ENCODE data around the gene C2CD3. TPM values are rescaled to one million over a fixed set of nuclear protein-coding genes. Genes with fewer than 3 reads are reported as not detected.
"Not testable (repeated sequence)": the region's sequence is repeated elsewhere in the genome, so short reads cannot be mapped to it uniquely, and the experiment has no call there.

C2CD3 gene
- polyA plus RNA-seq, 4 donors: 17.6 to 25.4 (median 22.2) TPM

DNA sequence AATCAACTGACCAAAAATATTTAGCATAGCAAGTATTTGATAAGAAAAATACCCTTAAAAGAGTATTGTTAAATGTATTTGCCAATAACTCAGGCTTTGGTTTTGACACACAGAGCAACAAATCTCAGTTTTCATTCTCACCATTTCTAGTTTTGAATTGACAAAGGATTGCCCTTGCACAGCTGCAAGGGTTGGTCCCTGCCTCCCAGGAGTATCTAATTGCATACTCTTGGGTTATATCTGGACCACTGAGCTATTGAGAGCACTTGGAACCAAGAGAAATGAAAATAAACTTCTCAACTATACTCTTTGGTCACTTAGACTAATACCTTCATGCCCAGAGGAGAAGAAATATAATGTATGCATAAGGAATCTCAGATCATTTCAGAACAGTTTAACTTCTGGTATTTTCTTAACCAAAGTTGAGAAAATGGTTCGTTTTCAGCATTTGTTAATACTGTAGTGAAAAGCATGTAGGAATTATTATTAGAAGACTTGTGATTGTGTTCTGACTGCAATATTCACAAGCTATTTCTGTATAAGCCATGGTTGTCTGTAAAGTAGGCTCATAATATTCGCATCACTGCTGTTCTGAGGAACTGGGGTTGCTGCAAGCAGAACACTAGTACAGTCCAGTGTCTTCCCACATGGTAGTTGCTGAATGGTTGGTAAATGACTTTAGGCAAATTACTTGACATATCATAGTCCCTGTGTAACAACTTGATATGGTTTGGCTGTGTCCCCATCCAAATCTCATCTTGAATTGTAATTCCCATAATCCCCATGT is 7.9 kb downstream of the C2CD3 start:
- no peak for DNase-seq (ENCODE audit: low read depth in 4 of 4, low spot score in 3 of 4)

DNA sequence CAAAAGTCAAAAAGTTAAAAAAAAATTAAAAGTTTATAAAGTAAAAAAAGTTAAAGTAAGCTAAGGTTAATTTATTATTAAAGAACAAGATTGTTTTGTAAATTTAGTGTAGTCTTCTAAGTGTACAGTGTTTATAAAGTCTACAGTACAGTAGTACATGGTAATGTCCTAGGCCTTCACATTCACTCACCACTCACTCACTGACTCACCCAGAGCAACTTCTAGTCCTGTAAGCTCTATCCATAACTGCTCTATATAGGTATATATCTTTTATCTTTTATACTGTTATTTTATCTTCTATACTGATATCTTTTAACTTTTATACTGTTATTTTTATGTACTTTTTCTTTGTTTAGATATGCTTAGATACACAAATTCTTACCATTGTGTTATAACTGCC is 11.2 kb downstream of the C2CD3 start:
- no peak for DNase-seq (ENCODE audit: low read depth in 4 of 4, low spot score in 3 of 4)

DNA sequence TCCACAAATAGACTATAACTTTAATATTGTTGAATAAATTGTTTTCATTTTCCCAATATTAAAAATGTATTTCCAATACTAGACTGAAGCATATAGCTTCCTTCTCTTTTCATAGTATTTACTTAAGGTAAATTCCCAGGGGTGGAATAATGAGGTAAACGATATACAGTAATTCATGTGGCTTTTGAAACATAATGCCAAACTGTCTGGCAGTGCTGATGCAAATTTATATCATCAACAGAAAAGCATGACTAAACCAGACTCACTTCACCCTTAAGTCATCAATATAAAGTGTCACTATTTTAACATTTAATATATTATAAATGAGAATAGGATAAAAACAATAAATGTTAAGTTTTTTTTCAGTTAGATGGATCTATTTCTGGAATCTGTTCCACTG is 13.6 kb downstream of the C2CD3 start:
- DNase-seq (ENCODE audit: low read depth in 4 of 4, low spot score in 3 of 4): no peak

DNA sequence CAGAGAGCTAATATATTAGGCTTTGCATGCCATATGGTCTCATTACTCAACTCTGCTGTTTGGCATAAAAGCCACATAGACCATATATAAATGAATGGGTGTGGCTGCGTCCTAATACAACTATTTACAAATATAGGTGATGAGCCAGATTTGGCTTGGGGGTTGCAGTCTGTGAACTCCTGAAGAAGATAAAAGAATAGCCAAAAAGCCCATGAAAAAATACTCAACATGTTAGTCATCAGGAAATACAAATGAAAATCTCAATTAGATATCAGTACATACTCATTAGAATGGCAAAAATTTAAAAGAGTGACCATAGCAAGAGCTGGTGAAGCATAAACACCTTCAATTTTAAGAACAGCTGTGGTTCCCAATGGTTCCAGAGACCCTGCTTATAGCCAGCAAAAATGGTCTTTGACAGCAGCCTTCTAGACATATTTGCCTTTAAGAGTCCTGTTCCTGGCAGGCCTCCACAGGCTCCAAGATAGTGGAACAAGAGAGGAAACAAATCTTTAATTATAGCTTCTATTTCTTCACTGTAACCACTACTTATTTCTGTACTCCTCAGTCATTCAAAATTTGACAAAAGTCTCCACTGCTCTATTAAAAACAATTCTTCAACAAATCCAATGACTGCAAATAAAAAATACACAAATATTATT is 16.1 kb downstream of the C2CD3 start:
- no peak for DNase-seq (ENCODE audit: low read depth in 4 of 4, low spot score in 3 of 4)

DNA sequence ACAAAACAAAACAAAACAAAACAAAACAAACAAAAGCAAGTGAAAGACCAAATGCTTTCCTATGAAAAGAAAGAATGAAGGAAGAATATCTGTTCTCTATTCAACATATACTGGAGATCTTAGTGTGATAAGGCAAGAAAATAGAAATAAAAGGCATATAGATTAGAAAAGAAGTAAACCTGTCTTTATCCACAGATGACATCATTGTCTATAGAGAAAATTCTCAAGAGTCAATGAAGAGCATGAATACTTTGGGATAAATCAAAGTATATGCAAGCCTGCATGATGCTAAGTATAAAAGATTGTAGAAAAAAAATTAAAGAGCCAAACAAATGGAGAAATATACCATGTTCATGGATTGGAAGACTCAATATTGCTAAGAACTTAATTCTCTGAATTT is 17.6 kb downstream of the C2CD3 start:
- no peak for DNase-seq (ENCODE audit: low read depth in 4 of 4, low spot score in 3 of 4)

DNA sequence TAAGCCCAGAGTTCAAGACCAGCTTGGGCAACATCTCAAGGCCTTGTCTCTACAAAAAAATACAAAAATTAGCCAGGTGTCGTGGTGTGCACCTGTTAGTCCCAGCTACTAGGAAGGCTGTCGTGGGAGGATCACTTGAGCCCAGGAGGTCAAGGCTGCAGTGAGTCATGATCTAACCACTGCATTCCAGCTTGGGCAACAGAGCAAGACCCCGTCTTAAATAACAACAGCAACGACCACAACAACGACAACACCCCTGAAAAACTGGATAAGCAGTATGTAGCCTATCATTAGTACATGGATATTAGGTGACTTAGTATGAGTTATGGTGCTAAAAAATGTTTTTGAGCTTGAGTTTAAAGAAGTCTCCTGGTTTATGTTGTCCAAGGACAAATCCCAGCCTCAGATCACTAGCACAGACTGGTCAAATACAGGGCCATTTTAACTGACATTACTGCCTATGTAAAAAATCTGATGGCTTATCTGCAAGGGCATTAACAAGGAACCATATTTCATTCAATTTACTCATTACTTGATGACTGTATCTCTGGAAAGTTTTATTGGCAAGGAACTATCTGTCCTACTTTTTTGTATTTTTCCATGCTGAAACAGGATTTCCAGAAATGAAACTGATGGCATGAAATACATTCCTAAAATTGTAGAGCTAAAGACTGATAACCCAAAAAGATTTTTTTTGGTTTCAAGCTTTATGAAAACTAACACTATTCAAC is 23.4 kb downstream of the C2CD3 start:
- DNase-seq (ENCODE audit: low read depth in 4 of 4, low spot score in 3 of 4): no peak

DNA sequence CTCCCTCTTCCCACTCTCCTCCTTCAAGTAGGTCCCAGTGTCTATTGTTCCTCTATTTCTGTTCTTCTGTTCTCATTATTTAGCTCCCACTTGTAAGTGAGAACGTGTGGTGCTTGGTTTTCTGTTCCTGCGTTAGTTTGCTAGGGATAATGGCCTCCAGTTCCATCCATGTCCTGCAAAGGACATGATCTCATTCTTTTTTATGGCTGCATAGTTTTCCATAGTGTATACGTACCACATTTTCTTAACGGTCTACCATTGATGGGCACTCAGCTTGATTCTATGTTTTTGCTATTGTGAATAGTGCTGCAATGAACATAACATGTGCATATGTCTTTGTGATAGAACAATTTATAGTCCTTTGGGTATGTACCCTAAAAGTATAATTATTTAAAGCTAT is 26.2 kb downstream of the C2CD3 start:
- DNase-seq (ENCODE audit: low read depth in 4 of 4, low spot score in 3 of 4): no peak

DNA sequence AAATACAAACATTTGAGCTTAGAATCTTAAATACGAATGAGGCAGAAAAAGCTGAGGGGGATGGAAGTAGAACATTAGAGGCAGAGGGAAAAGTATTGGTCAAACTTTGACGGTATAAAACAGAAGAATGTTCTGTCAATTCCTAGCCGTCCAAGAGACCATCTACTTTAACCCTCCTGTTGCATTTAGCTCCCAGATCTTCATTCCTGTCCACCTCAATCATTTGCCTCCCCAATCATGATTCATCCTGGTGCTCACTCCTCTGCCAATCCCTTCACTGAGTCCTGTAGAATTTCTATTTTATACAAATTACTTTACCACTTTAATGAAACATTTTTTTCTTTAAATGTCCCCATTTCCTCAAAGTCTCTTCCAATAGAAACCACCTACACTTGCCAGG is 28.2 kb downstream of the C2CD3 start:
- no peak for DNase-seq (ENCODE audit: low read depth in 4 of 4, low spot score in 3 of 4)

DNA sequence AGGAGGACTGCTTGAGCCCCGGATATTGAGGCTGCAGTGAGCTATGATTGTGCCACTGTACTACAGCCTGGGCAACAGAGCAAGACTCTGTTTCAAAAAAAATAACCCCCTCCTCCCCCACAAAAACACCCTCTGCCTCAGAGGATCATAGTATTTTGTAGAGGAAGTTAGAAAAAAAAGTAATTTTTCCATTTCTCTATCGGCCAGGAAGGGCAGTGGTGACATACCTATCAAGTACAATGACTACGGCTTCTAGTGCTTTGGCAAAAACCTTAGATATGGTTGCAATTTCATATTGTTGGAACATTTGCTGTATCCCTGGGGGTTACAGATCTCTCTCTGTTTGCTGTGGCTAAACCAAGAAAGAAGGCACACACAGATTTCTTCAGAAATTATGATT is 28.9 kb downstream of the C2CD3 start:
- no peak for DNase-seq (ENCODE audit: low read depth in 4 of 4, low spot score in 3 of 4)

DNA sequence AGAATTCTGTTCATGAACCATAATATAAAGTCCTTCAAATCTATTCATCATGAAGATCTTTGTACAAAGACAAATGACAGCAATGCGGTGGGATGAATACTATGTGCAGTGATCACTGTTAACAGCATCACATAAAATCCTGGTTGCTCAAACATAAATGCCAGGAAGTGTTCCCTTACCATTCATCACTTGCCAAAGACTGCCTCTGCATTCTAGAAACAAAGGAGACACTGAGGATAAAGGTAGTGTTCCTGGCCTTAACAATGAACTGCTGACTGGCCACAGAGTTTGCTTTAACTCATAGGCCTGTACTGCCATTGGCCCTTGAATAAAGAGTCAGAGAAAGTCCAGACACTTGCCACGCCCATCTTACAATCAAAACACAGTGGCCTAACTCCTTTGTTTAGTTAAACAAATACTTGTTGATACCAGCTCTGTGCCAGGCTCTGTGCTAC is 29.5 kb downstream of the C2CD3 start:
- no peak for DNase-seq (ENCODE audit: low read depth in 4 of 4, low spot score in 3 of 4)

DNA sequence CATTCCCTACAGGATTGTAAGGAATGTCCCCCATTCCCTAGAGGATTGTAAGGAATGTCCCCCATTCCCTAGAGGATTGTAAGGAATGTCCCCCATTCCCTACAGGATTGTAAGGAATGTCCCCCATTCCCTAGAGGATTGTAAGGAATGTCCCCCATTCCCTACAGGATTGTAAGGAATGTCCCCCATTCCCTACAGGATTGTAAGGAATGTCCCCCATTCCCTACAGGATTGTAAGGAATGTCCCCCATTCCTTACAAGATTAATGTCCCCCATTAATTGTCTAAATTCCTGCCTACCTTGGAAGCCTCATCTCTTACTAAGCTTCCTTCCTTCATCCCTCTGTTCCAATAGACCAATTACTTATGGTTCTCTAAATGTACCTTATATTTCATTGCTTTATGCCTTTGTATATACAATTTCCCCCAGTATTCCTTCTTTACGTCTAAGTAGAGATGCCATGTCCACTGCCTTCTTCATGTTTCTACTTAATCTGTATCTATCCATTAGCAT is 30.8 kb downstream of the C2CD3 start:
- DNase-seq (ENCODE audit: low read depth in 4 of 4, low spot score in 3 of 4): not testable (repeated sequence)

DNA sequence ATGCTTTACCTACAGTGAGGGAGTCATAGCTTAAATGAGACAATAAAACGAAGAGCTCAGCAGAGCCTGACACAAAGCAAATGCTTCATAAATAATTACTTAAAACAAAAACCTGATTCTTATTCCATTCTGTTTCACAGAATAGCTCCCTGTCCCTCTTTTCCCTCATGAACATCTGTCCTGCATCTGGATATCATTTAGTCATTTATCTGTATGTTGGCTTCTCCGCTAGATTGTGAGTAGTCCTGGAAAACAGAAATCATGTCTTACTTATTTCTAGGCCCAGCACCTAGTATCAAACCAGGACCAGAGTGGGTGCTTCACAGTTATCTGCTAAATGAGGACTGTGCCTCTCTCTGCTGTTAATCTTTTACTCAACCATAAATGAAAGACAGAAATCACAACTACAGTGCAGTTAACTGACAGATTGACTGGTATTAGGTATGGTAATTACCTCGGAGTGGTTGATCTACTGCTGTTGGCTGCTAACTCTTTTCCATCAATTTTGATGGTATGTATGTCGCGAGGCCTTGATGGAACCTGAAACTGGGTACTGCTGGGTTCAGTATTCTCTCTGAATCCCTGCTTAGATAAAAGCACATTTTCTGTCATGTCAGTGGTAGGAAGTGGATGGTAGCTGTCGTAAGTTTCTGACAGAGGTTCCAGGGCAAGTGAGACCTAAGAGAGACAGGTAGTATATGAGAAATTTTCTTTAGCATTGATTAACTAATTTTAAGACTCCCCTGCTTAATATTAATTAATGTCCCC is 31.5 kb downstream of the C2CD3 start:
- DNase-seq (ENCODE audit: low read depth in 4 of 4, low spot score in 3 of 4): no peak

DNA sequence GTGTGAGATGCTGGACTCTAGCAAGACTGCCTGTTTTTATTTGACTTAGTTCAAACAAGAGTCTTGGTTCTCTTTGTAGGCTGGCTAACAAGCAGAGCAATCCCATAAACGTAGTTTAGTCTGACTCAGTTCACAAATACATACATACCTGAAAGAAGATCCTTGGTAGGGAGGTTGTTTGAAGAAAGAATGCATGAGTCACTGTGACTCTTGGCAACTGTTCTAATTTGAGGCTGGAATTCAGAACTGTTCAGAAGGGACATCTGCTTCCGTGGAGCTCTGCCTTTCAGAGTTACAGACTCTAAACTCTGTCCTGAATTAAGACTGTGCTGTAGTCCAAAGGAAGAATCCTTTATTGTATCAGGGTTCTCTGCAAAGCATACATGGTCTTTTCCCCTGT is 32.2 kb downstream of the C2CD3 start:
- DNase-seq (ENCODE audit: low read depth in 4 of 4, low spot score in 3 of 4): no peak

DNA sequence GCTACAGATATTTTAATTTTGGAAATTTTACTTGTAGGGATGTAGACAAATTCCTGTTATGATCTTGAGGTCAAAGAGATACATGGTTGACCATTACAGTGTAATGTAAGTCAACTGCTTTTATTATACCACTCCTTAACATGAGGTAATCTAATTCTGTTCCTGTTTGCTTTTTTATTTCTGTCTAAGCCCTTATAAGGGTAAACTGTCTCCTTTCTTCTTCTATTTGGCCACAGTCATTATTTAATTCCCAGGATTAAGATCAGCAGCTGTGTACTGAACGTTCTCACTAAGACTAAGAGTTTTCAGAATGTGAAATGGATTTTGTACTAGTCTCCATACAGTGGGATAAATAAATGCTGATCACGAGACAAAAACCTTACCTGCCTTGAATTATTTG is 32.8 kb downstream of the C2CD3 start:
- DNase-seq (ENCODE audit: low read depth in 4 of 4, low spot score in 3 of 4): no peak

DNA sequence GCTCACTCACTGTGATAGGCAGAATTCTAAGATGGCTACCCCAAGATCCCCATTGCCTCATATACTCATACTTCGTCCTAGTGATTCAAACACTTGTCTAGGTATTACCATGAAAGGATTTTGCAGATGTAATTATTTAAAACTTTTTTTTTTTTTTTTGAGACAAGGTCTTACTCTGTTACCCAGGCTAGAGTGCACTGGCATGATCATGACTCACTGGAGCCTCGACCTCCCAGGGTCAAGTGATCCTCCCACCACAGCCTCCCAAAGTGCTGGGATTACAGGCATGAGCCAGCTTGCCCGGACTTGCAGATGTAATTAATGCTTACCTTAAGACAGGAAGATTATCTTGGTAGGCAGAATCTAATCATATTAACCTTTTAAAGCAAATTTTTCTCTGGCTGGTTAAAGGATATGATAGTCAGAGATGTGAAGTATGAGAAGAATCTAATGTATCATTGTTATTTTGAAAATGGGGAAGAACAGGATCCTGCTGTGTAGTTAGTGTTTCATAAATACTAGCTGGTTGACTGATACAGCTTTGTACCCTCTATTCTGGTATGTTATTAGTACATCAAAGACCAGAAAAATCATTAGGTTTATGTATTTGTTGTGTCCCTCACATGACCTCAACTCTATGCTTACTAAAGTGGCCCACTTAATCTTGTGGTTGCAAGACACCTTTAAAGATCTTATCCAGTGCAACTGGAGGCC is 35.5 kb downstream of the C2CD3 start:
- DNase-seq (ENCODE audit: low read depth in 4 of 4, low spot score in 3 of 4): no peak

DNA sequence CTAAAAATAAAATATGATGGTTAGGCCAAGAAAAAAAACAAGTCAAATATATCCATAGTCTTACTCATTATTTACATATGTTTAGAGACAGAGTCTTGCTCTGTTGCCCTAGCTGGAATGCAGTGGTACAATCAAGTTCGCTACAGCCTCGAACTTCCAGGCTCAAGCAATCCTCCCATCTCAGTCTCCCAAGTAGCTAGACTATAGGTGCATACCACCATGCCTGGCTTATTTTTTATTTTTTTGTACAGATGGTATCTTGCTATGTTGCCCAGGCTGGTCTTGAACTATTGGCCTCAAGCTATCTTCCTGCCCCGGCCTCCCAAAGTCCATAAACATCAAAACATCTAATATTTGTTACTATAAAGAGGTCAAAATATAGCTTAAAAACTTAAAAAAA is 36.1 kb downstream of the C2CD3 start:
- DNase-seq (ENCODE audit: low read depth in 4 of 4, low spot score in 3 of 4): no peak

DNA sequence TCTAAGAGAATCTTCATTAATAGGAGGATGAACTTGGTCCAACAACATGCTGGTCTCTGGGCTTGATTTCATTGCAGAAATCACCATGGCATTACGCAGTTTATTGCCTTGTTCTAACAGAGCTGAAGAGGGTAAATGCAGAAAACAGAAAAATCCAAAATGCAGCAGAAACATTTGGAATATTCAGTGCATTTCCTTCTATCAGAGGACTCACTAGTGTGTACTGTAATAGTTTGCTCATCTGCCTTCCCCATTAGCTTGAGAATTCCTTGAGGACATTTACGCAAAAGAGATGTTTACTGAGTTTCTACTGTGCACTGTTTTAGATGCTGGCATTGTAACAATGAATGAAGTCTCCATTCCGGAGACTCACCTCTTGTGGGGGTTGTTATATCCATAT is 37.4 kb downstream of the C2CD3 start:
- DNase-seq (ENCODE audit: low read depth in 4 of 4, low spot score in 3 of 4): no peak

DNA sequence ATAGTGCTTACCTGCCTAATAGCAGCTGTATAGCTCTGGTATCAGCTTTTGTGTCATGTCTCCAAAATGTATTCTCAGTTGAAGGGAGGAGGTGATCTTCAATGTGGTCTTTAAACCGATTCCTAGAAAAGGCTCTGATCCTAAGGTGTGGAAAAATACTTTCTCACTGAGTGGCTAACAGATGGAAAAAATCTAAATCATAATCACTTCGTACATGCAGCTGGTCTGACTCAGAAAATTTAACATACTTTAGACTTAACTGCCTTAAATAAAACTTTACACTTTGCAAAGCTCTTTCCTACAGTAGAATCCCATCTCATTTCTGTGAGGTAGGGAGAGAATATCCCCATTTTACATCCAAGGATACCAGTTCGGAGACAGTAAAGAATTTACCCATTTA is 38.0 kb downstream of the C2CD3 start:
- DNase-seq (ENCODE audit: low read depth in 4 of 4, low spot score in 3 of 4): no peak

DNA sequence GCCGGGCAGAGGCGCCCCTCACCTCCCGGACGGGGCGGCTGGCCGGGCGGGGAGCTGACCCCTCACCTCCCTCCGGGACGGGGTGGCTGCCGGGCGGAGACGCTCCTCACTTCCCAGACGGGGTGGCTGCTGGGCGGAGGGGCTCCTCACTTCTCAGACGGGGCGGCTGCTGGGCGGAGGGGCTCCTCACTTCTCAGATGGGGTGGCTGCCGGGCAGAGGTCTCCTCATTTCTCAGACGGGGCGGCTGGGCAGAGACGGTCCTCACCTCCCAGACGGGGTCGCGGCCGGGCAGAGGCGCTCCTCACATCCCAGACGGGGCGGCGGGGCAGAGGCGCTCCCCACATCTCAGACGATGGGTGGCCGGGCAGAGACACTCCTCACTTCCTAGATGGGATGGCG is 41.7 kb downstream of the C2CD3 start:
- DNase-seq (ENCODE audit: low read depth in 4 of 4, low spot score in 3 of 4): not testable (repeated sequence)

DNA sequence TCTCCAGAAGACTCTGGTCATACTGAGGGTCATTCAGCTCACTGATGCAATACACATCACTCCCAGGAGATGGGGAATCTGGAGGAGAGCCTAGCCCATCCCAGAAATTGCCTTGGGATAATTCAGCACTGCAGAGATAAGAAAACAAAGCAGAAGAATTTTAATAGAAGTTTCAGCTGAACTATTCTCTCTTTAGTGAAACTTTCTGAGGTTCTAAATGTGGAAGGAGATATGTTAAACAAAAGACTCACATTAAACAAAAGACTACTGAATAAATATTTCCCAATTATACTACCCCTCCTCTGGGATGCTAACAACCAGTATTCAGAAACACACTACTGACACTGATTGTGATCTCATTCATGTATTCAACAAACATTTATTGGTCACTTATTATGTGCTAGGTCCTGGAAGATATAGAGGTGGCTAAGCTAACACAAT is 47.8 kb downstream of the C2CD3 start:
- DNase-seq (ENCODE audit: low read depth in 4 of 4, low spot score in 3 of 4): no peak

All from left renal pelvis (tissue), 4 donors.